AG09319 (cell line): ENCODE measurements around the gene MRM1.

Experiments used
- DNase-seq: peaks from one replicate; pipeline ENCODE4 v3.0.0-alpha.2; 2010; ENCODE audit warnings: low read depth; ENCODE audit errors: extremely low read depth
- CTCF ChIP-seq: IDR thresholded peaks from 2 replicates; pipeline ENCODE4 v1.5.1; 2011; ENCODE audit warnings: low read depth, mild to moderate bottlenecking, inconsistent platforms, low read length, moderate library complexity

The MRM1 gene

GRCh38 chr17:36594626-36595401 lies 6.6 kb upstream of the MRM1 start:
- no peak for DNase-seq
- no peak for TF ChIP-seq CTCF

DNA sequence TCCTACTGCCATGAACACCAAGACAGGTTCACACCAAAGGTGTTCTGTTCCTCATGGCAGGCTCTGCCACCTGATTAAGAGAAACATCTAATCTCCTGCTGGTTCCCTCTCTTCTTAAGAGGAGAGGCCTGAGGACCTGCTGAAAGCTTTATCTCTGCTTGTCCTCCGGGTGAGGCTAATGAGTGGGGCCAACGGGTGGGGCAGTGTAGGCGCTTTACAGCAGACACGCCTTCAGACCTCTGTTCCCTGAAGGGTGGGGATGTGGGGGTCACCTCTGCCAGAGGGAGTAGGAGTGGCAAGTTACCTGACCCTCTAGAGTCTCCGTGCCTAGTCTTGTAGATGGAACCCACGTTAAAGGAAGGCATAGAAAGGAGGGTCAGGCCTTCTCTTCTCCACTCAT lies 4.2 kb upstream of the MRM1 start:
- no peak for TF ChIP-seq CTCF
- no peak for DNase-seq

DNA sequence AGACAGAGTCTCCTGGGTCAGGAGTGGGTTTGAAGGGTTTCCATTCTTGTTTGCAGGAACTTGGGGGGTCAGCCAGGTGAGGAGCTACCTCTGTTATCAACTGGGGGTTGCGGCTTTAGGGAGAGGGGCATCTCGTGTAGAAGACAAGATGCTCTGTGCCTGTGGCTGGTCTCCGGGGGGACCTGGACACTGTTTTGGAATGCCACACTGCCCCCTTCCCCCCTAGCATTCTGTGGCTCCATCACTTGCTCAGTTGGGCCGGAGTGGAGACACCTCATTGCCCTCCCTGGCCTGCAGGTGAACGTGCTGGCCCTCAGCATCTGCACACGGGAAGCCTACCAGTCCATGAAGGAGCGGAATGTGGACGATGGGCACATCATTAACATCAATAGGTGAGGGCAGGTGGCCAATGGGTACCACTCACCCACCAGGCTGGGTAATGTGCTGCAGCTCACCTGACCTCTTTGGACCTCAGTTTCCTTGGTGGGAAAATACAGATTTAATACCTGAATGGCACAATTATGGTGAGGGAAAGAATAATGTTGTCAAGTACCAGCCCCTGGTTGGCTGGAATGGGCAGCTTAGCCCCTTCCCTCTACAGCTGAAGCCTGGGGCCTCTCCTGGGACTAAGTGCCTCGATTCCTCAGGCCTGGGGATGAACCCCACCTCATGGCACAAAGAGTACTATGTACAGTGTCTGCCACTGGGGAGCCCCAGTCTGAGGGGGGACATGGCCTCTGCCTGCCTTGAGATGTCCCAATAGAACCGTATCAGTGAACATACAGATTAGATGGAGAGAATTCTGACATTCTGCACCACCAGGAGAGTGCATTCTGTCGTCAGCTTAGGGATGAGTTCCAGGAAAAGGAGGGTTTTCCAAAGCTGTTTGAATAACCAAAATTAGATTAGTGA lies 3.3 kb upstream of the MRM1 start:
- no peak for DNase-seq
- TF ChIP-seq CTCF: no peak

- DNase-seq: no peak
- no peak for TF ChIP-seq CTCF
These were observed 2.4 kb upstream of the MRM1 start for GRCh38 chr17:36598951-36599401.

DNA sequence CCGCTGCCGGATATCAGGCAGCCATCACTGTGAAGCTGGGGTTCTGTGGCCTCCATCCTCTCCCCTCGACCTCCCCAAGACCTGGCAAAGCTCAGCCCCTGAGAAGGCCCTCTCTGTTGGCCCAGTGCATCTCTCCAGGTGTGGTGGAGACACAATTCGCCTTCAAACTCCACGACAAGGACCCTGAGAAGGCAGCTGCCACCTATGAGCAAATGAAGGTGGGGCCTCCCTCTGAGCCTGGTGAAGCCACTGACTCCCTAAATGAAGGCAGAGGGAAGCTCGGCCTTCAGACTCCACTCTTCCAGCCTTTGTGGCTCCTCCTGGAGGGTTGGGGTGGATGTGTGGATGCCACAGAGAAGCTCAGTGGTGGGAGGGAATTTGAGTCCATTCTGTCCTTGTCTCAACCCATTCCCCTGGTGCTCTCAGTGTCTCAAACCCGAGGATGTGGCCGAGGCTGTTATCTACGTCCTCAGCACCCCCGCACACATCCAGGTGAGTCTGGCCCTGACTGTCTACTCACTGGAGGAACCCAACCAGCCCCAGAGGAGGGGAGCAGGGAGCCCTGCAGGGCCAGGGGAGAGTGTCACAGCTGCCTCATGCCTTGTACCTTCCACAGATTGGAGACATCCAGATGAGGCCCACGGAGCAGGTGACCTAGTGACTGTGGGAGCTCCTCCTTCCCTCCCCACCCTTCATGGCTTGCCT lies 1.7 kb upstream of the MRM1 start:
- TF ChIP-seq CTCF: no peak
- DNase-seq: no peak

- no peak for TF ChIP-seq CTCF
- no peak for DNase-seq
These were observed 918 bp upstream of the MRM1 start for GRCh38 chr17:36600465-36600864.
